GM21360 (cell line): ENCODE measurements around the gene INTS1.

ENCODE experiments used
- ATAC-seq: cut with Tn5 transposase; IDR thresholded peaks from one replicate; pipeline ENCODE4 v1.9.1; 2021; ENCODE audit warnings: mild to moderate bottlenecking, moderate library complexity; ENCODE audit not compliant: unreplicated experiment

The INTS1 gene

DNA sequence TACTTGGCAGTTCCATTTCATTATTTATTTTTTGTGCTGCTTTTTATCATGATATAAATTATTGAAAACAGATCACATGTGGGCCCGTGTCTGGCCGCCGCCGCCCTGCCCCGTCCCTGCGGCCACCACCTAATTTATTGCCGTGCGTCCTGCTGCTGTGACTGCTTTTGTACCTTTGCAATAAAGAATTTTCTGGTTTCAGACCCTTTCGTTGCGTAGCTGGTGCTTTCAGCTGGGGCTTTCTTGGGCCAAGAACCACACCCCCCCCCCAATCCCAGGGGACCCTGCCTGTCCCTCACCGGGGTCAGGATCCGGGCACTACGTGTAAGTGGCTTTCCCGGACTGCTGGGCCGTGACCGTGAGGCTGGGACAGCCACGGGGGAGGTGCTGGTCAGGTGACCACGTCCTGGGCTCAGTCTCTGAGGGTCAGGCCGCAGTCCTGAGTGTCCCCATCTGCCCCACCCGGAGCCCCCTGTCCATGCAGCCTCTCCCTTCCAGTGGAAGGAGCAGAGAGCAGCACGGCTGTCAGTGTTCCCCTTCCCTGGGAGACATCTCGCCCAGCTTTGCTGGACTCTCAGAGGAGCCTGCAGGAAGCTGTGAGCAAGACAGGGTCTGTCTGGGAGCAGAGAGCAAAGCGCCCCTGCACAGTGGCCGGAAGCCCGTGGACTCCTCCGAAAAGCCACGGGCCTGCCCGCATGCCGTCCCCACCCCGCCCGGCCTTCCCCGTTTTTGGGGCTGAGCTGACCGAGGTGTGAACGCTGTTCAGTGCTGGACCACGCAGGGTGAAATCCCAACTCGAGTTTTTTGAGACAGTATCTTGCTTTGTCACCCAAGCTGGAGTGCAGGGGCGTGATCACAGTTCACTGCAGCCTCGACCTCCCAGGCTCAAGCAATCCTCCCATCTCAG lies 38.9 kb upstream of the INTS1 start:
- ATAC-seq = no peak

DNA sequence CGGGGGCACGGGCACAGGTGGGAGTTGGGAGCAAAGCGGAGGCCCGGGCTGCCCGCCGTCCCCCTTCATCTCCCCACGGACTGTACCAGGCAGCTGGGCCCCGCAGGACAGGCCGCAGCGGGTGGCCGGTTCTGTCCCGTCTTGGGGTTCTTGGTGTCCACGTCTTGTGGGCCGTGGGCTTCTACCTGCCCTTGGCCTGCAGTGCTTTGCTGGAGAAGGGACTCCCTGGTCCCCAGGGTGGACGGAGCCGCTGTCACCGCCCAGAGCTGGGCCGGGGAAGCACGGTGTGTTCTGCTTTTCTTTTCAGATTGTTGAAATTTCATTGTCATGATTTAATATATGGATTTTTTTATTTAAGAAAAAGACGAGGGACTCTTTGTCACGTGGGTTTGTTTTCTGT lies 38.1 kb upstream of the INTS1 start:
- ATAC-seq = no peak

DNA sequence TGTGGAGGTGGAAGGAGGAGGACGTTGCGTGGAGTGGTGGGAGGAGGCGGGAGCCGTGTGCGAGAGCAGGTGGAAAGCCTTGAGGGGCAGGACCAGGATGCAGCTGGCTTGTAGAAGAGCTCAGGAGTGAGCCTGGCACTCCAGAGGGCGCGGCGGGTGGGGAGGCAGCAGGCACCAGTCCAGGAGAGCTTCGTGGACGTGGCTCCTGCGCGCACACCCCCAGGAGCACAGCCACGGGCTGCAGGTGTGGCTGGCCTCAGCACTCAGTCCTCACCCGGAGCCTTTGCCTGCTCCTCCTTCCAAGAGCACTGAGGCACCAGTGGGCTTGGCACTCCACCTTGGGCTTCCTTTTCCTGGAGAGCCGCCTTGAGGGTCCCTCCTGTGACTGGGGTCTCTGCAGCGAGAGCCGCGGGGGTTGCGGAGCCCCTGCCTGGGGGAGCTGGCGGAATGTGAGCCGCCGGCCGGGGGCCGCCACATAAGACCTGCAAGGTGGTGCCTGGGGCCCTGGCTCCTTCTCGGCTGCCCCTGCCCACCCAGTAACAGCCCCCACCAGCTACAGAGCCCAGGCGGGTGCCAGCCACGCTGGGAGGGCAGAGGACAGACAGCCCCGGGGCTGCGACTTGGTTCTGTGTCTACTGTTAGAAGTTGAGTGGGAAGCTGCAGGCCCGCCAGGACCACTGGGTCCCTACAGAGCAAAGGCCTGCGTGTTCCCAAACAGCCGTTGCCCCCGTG lies 37.4 kb upstream of the INTS1 start:
- ATAC-seq = no peak

DNA sequence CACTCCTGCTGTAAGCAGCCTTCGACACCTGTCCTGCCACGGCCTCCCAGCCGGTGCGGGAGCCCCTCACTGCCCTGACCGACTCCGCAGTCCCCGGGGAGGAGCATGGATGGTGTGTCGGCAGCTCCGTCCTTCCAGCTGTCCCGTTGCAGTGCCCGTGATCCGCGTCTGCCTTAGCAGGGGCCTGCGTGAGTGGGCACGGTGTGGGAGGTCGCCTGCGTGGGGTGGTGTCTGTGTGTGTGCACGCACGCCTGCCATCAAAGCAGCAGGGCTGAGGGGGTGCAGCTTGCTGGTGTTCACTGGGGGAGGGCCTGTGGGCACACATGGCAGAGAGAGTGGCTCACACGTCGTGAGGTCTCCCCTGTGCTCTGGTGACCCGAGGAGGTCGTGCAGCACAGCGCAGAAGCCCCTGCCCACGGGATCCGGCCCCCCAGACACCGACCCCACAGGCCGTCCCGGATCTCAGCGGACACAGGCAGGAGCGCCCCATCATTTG lies 36.6 kb upstream of the INTS1 start:
- ATAC-seq = no peak

DNA sequence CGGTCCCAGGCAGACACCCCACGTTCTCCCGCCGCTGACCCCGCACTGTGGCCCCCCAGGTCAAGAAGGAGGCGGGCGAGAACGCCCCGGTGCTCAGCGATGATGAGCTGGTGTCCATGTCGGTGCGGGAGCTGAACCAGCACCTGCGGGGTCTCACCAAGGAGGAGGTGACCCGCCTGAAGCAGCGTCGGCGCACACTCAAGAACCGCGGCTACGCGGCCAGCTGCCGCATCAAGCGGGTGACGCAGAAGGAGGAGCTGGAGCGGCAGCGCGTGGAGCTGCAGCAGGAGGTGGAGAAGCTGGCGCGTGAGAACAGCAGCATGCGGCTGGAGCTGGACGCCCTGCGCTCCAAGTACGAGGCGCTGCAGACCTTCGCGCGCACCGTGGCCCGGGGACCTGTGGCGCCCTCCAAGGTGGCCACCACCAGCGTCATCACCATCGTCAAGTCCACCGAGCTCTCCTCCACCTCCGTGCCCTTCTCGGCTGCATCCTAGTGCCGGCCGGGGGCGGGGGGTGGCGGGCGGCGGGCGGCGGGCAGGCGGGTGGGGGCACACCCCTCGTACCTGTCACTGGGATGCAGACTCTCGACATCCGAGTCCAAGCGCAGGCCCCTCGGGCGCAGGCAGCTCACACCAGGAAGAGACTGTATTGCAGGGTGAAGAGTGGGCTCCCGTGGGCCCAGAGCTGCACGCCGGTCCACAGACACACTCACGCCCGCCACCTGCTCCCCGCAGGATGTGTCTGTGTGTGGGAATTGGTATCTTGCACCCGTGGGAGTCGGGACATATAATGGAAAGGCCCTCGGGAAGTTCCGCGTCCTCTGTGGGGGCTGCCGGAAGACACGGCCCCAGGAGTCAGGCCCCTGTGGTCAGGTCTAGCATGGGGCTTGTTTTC lies 35.9 kb upstream of the INTS1 start:
- ATAC-seq = no peak

DNA sequence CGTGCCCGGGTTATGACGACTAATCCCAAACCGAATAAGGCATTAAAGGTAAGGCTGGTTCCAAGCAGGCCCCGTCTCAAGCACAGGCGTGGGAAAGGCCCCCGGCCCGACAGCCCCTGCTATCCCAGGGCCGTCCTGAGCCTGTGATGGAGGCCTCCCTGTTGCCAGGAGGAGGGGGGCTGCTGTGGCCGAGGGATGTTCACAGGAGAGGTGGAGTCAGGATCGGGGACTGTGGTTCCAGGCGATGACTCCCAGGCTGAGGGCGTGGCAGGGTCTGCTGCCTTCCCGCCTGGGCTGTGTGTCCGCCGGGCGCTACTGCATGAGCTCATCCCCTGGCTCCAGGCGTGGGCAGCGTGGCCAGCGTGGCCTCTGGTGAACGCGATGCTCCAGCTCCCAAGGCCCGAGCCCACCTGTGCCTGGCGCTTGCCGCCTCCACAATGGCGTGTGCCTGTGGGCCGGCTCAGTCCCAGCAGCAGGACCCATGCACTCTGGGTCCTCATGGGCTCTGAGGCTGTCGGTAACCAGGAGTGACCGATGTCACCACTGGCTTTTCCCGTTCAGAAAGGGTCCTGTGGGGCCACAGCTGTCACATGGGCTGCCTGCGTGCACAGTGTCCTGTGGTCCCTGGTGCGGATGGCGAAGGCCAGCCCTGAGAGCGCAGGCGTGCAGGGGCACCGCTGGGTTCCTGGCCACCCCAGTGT lies 35.1 kb upstream of the INTS1 start:
- no peak for ATAC-seq

DNA sequence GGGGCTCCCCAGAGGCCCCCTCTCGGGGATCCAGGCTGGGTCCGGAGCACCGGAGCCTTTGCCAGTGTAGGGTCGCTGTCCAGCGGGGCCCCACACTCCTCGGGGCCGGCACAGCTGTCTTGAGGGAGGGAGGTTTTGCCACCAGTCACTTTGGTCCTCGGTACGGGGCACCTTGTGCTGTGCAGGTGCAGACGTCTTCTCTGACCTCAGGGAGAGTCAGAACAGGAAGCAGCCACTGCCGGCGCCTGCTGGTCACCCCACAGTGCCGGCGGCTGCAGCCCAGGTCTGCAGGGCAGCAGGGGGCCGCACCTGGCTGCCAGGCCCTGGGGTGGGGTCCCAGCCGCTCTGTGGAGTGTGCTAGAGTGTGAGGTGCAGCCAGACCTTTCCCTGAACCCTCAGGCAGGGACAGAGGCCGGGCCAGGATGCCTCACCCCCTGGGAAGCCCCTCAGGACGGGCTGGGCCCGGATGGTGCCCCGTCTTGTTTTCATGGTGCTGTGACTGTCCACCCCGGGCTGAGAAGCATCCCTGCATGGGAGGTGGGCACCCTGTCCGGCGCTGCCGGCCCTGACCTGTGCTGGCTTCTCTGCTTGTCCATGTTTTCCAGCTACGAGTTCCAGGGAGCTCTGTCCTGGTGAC lies 34.5 kb upstream of the INTS1 start:
- no peak for ATAC-seq

DNA sequence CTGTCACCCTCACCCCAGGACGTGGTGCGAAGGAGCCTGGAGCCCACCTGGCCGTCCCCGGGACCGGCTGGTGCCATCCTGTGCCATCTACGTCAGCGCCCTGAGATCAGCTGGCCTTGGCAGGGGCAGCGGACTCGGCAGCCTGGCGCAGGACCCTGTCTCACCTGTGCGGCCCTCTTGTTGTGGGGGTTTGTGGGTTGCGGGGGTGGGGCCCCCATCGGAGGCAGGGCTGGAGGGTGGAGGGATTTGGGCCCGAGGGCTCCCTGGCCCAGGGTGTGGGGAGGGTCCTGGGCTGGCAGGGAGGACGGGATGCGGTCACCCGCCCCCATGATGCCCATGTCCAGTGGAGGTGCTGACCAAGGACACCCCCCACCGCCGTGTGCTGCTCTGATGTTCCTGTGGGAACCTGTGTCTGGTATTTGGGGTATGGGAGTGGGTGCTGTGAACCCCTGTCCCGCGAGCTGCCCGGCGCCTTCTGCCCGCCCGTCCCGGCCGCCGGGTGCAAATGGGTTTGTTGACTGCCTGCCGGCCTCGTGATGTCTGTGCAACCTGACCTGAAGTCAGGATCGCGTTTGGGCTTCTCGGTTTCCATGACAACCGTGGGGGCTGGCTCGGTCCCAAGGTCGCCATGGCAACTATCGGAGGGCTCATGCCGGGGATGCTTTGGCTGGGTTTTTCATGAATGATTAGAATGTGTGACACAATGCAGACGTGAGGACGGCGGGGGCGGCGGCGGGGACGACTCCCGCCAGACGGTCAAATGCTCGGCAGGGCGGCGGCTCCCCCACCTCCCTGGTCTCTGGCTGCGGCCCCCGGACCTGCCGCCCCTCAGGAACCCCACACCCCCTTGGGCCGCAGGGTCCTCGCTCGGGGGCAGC lies 33.6 kb upstream of the INTS1 start:
- no peak for ATAC-seq

DNA sequence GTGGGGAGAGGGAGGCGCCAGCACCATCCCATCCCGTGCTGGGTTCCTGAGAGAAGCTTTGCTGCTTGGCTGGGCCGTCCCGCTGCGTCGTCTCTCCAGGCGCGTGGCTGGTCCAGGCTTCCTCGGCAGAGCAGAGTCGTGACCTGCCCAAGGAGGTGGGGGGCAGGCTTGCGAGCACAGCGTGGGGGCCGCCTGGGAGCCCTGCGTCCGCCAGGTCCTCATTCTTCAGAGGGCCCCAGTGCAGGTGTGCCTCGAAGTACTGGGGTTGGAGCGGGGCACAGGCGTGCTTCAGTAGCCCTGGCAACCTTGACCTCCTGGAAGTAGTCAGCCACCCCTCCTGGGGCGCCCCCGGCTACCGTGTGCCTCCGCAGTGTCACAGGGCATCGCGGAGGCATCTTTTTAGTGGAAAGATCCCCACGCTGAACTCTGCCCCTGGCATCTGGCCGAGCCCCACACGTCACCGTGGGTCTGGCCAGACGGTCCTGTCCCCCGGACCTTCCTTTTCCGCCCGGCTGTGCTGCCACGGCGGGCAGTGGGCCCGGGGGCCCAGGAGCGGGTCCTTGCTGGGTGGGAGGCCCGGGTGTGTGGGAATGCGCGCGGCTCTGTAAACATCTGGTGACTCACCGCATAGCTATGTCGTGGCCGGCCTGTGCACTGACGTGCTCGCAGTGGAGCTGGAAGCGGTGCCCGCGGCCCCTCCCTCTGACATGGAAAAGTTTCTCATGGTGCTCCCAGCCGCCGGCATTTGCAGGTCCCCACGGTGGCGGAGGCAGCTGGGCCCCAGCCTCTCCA lies 32.8 kb upstream of the INTS1 start:
- no peak for ATAC-seq

DNA sequence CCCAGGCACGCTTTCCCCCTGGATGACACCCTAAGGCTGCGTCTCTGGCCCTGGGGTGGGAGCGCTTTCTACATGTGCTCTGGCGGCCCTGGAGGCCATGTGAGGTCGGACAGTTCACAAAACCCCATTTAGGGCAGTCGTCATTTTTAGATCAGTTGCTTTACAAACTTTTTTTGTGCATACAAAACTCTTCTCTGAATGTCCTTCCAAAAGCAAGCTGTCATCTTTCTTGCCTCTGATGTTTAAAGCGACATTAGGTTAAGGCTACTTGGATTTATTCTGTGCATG lies 32.2 kb upstream of the INTS1 start:
- no peak for ATAC-seq

DNA sequence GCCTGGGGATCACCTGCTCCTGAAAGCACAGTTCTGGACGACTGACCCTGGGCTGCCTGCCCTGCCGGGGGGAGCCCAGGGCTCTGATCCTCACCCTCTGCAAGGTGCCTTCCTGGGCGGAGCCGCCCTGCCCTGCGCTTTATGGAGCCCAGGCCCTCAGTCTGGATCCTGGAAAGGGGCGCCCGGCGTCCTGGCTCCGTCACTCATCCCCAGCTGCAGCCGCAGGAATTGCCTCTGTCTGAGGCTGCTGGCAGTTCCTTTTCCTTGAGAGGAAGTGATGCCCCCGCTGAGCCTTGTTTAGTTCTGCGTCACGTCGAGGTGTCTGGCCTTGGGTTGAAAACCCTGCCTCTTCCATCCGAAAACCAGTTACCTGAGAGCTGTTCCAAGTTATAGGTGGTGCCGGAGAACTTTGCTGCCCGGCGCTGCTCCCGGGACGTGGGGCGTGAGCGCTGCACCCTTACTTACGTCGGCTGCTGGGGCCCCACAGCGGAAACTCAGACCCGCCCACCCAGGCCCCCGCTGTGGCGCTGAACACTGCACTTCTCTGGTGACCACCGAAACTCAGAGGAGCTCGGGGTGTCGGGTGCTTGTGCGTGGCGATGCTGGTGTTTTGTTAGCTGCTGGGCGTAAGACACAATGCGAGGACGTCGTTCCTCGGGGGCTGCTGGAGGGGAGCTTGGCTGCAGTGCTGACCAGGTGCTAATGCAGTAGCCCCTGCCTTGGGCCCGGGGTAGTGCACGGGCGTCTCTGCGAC lies 31.7 kb upstream of the INTS1 start:
- no peak for ATAC-seq

DNA sequence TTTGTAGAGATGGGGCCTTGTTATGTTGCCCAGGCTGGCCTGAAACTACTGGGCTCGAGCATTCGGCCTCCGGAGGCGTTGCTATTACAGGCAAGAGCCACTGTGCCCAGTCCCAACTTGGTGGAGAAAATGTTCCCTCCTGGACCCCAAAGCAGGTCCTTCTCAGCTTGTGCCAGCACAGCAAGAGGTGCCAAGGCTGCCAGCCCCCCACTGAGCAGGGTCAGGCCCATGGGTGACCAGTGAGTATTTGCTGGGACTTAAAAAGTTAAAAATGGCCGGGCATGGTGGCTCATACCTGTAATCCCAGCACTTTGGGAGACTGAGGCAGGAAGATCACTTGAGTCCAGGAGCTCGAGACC lies 30.9 kb upstream of the INTS1 start:
- no peak for ATAC-seq

DNA sequence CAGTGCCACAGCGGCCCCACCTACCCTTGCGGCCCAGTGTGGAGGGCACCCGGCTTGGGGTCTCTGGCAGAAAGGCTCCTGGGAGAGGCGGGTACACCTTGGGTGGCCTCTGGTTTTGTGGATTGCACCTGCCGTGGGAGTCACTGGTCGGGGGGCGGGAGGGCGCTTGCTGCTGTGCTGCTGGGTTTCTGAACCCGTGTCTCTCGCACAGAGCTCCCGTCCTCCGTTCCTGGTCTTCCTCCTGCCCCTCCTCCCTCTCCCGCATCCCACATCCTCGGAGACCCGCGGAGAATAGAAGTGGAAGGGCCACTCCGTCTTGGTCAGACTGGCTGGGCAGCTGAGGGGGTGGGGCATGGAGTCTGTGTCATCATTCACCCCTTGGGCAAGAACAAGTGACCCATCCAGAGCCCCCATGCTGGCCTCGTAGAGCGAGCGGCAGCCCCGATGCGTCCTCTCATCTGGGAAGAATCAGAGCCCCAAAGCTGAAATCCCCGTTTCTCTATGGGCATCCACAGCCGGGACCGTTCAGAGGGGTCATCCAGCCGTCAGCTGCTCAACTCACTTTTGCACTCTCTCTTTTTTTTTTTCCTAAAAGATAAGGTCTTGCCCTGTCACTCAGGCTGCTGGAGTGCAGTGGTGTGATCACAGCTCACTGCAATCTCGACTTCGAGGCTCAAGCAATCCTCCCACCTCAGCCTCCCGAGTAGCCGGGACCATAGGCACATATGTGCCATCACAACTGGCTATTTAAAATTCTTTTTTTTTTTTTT lies 30.3 kb upstream of the INTS1 start:
- ATAC-seq = no peak

DNA sequence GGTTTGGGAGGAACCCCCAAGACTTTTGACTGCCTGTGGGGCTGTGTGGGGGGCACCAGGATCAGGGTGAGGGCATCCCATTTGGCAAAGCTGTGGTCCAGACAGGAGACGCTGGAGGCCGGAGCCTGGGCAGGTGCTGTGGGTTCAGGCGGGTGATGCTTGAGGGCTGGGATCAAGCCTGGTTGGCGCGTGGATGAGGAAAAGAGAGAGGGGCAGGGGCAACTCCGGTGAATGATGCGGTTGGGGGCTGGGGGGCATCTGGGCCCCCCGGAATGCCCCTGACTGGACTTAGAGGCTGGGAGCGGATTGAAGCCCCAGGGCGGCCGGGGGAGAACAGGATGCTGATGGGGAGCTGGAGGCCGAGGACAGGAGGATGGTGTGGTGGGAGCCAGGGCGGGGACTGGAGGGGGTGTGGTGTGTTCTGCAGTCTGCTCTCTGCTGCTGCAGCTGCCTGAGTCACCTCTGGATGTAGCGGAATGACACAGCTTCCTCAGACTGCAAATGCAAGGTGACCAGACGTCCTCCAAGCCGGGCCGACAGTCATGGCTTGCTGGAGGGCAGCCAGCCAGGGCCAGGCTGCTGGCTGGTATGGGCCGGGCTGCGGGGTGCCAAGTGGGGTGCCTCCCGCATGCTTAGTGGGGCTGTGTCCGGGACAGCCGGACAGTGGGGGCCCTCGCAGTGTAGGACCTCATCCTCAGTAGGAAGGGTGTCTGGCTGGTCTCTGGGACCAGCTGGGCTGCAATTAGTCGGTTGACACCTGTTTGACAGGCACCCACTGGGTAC lies 29.5 kb upstream of the INTS1 start:
- ATAC-seq = no peak

DNA sequence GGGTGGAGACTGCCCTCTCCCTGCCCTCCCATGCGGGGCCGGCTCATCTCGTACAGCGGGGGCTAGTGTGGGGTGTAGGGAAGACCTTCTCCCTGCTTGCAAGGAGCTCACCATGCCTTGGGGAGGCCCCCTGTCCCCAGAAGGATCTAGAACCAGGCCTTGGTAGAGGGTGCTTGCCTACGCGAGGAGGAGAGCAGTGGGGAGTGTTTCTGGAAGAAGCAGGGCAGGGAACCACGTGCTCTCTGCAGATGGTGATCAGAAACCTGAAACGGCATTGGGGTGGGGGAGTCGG lies 29.0 kb upstream of the INTS1 start:
- ATAC-seq = no peak

DNA sequence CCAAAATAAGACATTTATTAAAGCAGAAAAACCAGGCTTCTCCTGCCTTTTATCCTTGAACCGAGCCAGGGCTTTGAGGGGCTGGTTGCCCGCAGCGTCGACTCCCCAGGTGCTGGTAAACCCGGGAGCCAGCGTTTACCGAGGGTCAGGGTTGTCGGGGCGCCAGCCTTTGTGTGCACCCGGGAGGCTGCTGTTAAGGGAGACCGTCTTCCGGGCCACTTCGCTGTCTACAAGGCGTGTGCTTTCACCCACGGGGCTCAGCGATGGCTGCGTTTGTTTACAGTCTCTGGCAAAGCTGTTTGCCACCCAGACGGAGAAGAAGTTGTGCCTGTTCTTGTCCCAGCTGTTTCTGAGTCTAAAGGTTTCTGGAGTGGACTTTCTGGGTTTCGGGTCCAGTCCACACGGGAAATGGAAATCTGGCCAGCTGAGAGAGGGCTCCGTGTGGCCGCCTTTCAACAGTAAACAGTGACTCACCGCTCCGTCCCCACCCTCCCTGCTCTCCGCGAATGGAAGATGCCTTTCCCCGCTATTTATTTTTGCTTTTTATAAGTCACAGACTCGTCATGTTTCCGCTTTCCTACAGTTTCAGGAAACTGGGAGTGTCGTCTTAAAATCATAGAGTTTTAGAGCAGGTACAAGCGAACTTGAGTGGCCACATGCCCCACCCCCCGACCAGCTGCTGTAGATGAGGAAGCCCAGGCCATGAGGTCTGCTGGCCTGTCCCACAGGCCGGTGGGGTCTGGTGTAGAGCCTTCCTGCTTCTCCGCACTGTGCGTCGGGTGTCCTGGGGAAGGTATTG lies 28.5 kb upstream of the INTS1 start:
- ATAC-seq = no peak
